ENCODE results near the gene ADAMTSL1.

ADAMTSL1 gene

DNA sequence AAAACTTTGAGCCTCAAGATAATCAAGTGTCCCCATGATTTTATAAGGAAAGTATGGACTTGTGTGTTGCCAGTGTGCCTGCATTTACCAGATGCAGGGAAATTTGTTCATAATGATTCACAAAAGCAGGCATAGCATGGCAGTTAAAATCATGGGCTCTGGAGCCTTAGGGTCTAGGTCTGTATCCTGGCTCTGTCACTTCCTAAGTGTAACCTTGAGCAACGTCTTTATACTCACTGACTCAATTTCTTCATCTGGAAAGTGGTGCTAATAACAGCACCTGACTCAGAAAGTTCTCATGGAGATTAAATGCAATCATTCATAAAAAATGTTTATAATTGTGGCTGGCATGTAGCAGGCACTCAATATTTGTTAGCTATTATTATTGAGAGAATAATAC, 324.2 kb downstream of the ADAMTSL1 start:
- no peak overlapping the region for H3K27ac ChIP-seq
- no peak for TF ChIP-seq ZFX (IDR thresholded peaks at IDR 0.05; ENCODE audit: borderline replicate concordance)
- TF ChIP-seq, protein P1, sequence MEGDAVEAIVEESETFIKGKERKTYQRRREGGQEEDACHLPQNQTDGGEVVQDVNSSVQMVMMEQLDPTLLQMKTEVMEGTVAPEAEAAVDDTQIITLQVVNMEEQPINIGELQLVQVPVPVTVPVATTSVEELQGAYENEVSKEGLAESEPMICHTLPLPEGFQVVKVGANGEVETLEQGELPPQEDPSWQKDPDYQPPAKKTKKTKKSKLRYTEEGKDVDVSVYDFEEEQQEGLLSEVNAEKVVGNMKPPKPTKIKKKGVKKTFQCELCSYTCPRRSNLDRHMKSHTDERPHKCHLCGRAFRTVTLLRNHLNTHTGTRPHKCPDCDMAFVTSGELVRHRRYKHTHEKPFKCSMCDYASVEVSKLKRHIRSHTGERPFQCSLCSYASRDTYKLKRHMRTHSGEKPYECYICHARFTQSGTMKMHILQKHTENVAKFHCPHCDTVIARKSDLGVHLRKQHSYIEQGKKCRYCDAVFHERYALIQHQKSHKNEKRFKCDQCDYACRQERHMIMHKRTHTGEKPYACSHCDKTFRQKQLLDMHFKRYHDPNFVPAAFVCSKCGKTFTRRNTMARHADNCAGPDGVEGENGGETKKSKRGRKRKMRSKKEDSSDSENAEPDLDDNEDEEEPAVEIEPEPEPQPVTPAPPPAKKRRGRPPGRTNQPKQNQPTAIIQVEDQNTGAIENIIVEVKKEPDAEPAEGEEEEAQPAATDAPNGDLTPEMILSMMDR (IDR thresholded peaks at IDR 0.05): no peak

DNA sequence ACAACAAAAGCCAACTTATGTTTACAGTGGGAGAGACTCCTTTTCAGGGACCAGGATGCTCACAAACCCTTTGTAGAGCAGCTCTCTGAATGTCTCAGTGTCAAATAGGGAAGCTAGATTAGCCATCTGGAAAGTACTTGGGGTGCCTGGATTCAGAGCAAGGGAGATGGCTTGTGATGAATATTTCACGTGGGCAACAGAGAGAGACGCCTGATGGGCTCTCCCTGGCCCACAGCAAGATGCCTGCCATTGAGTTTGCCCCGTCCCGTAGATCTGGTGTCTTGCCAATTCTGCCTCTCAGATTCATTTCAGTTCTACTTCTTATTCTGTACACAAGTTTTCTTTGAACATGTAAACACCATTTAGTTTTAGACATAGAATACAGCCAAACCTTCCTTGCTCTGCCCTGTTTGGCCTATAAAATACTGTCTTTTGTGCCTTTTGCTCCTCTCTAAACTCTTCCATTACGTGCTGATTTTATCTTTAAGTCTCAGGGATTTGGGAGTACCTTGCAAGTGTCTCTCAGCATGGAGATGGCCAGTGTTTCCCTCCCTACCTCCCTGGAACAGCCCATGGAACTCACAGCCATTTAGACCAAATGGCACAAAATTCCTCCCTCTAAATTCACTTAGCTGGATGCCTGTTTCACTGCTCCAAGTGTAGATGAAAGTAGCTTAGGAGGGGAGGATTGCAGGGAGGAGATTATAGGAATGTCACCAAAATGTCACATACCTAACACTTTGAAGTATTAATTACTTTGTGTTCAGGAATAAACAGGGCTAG, 324.7 kb downstream of the ADAMTSL1 start:
- no peak for TF ChIP-seq ZFX (IDR thresholded peaks at IDR 0.05; ENCODE audit: borderline replicate concordance)
- TF ChIP-seq, protein P1 (IDR thresholded peaks at IDR 0.05): no peak

DNA sequence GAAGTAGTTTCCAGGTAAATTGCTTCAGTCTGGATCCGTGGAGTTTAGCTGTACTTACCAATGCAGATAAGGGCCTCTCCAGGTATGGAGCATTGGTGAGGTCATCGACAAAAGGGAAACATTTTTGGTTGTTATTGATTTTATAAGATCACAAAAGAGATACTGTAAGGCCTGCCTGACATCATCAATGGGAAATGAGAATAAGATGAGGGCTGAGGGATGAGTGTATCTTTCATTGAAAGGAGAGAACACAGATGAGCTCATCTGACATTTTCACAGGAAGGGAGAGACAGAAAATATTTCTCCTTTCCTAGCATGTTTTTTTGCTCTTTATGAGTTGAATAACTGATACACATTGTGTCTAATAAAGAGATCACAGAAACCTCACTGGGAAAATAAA, 325.5 kb downstream of the ADAMTSL1 start:
- TF ChIP-seq, protein P1 (IDR thresholded peaks at IDR 0.05): no peak
- TF ChIP-seq ZFX (IDR thresholded peaks at IDR 0.05; ENCODE audit: borderline replicate concordance): no peak
- no peak overlapping the region for H3K27ac ChIP-seq

More for the DNA sequence above, 324.7 kb downstream of the ADAMTSL1 start:
- no peak overlapping the region for H3K27ac ChIP-seq

DNA sequence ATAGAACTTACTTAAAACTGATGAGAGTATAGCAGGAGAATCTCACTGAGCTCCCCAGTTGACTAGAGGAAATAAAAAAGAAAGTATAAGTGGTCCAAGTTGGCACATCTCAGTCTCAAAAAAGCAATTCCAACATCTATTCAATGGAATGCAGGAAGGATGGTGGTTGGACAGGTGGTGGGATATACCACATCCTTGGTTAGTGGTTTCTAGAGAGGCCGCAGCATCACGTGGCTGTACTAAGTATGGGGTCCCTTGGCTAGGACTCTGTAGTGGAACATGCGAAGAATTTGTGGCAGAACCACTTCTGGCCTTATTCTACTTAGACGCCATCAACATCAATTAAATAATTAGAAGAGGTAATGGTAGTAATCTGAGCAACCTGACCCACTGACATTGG, 326.6 kb downstream of the ADAMTSL1 start:
- no peak for TF ChIP-seq ZFX (IDR thresholded peaks at IDR 0.05; ENCODE audit: borderline replicate concordance)
- TF ChIP-seq, protein P1 (IDR thresholded peaks at IDR 0.05): no peak
- no peak overlapping the region for H3K27ac ChIP-seq

DNA sequence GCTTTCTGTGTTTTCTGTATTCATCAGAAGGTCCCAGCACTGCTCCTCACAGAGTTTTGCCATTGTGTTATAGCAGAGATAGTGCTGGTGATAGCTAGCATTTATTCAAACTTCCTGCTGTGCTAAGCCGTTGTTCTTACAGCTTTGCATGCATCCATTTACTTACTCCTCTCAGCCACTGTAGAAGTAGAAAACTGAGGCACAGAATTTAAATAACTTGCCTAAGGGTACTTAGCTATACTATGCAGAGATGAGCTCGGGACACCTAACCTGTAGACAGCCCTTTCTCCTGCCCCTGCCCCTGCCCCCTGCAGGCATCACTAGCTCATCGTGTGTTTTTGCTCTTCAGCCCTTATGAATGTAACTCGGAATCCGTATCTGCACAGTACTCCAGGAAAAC, 331.4 kb downstream of the ADAMTSL1 start:
- H3K27ac ChIP-seq: no peak overlapping the region

DNA sequence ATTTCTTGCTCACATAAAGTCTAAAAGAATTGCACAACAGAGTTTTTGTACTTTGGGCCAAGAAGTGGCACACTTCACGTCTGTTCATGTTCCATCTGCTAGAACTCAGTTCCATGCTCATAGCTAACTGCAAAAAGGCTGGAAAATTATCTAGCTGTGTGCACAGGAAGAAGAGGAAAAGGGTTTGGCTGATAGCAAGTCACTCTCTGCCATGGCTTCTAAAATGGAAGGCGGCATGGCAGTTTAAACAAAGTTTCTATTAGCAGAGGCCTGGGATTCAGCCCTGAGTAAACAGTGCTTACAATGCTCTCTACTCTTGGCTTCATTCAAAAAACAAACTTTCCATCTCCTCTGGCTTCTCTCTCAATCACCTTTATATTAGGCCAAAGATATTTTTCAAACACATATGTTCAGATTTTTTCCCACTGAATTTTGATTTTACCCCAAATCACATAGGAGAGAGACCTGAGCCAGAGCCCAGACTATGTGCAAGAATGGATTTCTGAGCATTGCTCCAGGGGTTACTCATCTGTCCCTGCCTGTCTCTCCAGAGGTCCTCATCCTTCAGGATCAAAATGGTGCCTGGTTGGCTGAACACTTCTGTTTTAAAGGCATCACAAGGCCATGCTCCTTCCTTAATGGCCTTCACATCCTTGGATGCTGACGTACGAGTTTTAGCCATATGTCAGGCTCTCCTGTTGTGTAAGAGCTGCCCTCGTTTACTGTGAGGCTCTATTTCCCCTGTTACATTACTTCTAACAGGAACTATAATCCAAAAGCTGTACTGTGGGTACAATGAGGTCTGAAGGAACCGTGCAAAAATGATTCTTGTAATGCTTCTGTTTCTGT, 332.5 kb downstream of the ADAMTSL1 start:
- no peak for TF ChIP-seq ZFX (IDR thresholded peaks at IDR 0.05; ENCODE audit: borderline replicate concordance)
- TF ChIP-seq, protein P1 (IDR thresholded peaks at IDR 0.05): no peak

More for the DNA sequence above, 331.4 kb downstream of the ADAMTSL1 start:
- TF ChIP-seq, protein P1 (IDR thresholded peaks at IDR 0.05): no peak
- no peak for TF ChIP-seq ZFX (IDR thresholded peaks at IDR 0.05; ENCODE audit: borderline replicate concordance)

DNA sequence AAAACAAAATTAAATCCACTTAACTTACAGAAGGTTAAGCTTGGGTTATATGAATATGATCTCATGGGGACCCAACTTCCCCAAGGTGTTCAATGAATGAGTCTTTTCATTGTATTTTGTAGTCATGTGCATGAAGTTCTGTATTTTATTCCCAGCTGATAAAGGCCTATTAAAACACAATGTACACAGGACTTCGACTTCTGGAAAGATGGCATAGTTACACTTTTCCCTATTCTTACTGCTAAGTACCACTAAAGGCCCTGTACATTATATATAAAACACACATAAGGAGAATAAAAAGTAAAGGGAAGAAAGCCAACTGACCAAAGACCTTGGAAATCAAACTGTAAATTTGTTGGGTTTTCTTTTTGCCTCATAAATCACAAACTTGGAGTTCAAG, 336.6 kb downstream of the ADAMTSL1 start:
- no peak for TF ChIP-seq ZFX (IDR thresholded peaks at IDR 0.05; ENCODE audit: borderline replicate concordance)
- TF ChIP-seq, protein P1 (IDR thresholded peaks at IDR 0.05): no peak
- H3K27ac ChIP-seq: no peak overlapping the region

More for the DNA sequence above, 332.5 kb downstream of the ADAMTSL1 start:
- H3K27ac ChIP-seq: no peak overlapping the region

Data from 22Rv1 (cell line).